Esophagus squamous epithelium (tissue), 5 donors: ENCODE results near the gene ST6GALNAC1. TPM values are rescaled to one million over a fixed set of nuclear protein-coding genes. Genes with fewer than 3 reads are reported as not detected.
A peak's percentile ranks its signal among the peaks of the same experiment; 100 is the strongest.
"Not testable (repeated sequence)": the region's sequence is repeated elsewhere in the genome, so short reads cannot be mapped to it uniquely, and the experiment has no call there.

Experiments
- DNase-seq: peaks from one replicate; lab custom pipeline; 2025; lab: John Stamatoyannopoulos, UW
- H3K27ac ChIP-seq, 4 donors: fragments of 200-600 bp; sonication (generic); one replicate each; pipeline ENCODE4 v1.5.1; 2016 to 2019; ENCODE audit warnings: mild to moderate bottlenecking in 1 of 4
- H3K27me3 ChIP-seq, 4 donors: fragments of 200-600 bp; sonication (generic); 1 replicate in 3 of 4; 2 replicates in 1 of 4; pipeline versions ENCODE4 v1.5.1 to v1.6.0; 2017 to 2021; ENCODE audit warnings: antibody characterized with exemption in 1 of 4
- H3K36me3 ChIP-seq, 3 donors: fragments of 200-600 bp; sonication (generic); one replicate each; pipeline ENCODE4 v1.5.1; 2016 to 2019
- H3K4me1 ChIP-seq, 3 donors: fragments of 200-600 bp; sonication (generic); one replicate each; pipeline ENCODE4 v1.5.1; 2017 to 2019
- H3K4me3 ChIP-seq, 4 donors: fragments of 200-600 bp; sonication (generic); 1 replicate in 3 of 4; 2 replicates in 1 of 4; pipeline ENCODE4 v1.5.1; 2016 to 2019; ENCODE audit warnings: mild to moderate bottlenecking in 2 of 4, moderate library complexity in 1 of 4
- H3K9me3 ChIP-seq, 3 donors: fragments of 200-600 bp; sonication (generic); one replicate each; pipeline ENCODE4 v1.5.1; 2016 to 2019
- CTCF ChIP-seq, 6 experiments: fragments of 450-650 bp in 4 of 6; fragments of 200-600 bp in 2 of 6; sonication (generic) in 2 of 6; IDR thresholded peaks; one replicate each; pipeline ENCODE4 v1.5.1; 2016 to 2019; ENCODE audit warnings: antibody characterized with exemption in 6 of 6, mild to moderate bottlenecking in 4 of 6, moderate library complexity in 4 of 6
- POLR2A ChIP-seq, 4 donors: fragments of 450-650 bp; IDR thresholded peaks; one replicate each; pipeline ENCODE4 v1.6.1; 2017; ENCODE audit warnings: antibody characterized with exemption in 4 of 4, mild to moderate bottlenecking in 4 of 4, moderate library complexity in 3 of 4
- WGBS, 2 donors: methylation state at CpG; one replicate each; pipeline ENCODE4 v1.1.5; 2018; 5-methylcytosine and 5-hydroxymethylcytosine counted together
- intact Hi-C: fragments of 100-400 bp; cut with DNase I; formaldehyde crosslinking; loops from one replicate; pipeline ENCODE4 v1.15.0; 2022
- total RNA-seq, 4 donors: library from RNA; depleted of rRNA; stranded (reverse); fragments of >200 nt; gene quantifications; one replicate each; pipeline ENCODE4 v1.1.0, GENCODE V29; 2016
- donor health status: DM: yes; HTN: yes; CAD: no.

Gene ST6GALNAC1
- total RNA-seq, 4 donors from 2014 or later, result 10.6 to 63.3 (median 32.7) TPM

- Histone ChIP-seq H3K4me3 (peak overlapping the region in 2 of 4 donors; percentile 20 to 39), H3K9me3 (no peaks in the 10 kb centered on the region), H3K36me3 (no peaks in the 10 kb centered on the region), H3K27me3 (peaks cover 0 to 5% (median 0%) of the 10 kb centered on the region in 4 donors), H3K27ac (peak overlapping the region in 1 of 4 donors; percentile 26), H3K4me1 (peaks cover 9 to 60% (median 12%) of the 10 kb centered on the region in 3 donors)
- intact Hi-C loops, result no loop called here
- DNase-seq, result no peak
- no peak for TF ChIP-seq CTCF (IDR thresholded peaks at IDR 0.05)
- no peak for TF ChIP-seq POLR2A (IDR thresholded peaks at IDR 0.05)
- WGBS, 2 donors, result 67 to 75% methylated on average over 5 to 6 of the region's 6 CpGs
These were observed 2.8 kb downstream of the ST6GALNAC1 start for GRCh38 chr17:76640550-76641380.

- Histone ChIP-seq H3K36me3 (no peaks in the 10 kb centered on the region), H3K4me1 (peaks cover 0 to 35% (median 5%) of the 10 kb centered on the region in 3 donors), H3K9me3 (no peaks in the 10 kb centered on the region), H3K4me3 (no peak overlapping the region), H3K27me3 (peaks cover 0 to 5% (median 0%) of the 10 kb centered on the region in 4 donors), H3K27ac (no peak overlapping the region)
- intact Hi-C loops, result no loop called here
- TF ChIP-seq CTCF (IDR thresholded peaks at IDR 0.05) (no peak), POLR2A (IDR thresholded peaks at IDR 0.05) (no peak)
- no peak for DNase-seq
- 86 to 94% methylated on average over 10 of the region's 10 CpGs for WGBS, 2 donors
These were observed 5.3 kb downstream of the ST6GALNAC1 start for GRCh38 chr17:76638263-76638662.

- H3K27me3 ChIP-seq, H3K27ac ChIP-seq, DNase-seq, H3K4me3 ChIP-seq, H3K36me3 ChIP-seq, H3K9me3 ChIP-seq, intact Hi-C loops: not testable (repeated sequence)
- H3K4me1 ChIP-seq, result peaks cover 0 to 33% (median 0%) of the 10 kb centered on the region in 3 donors
- 75 to 83% methylated on average over 10 to 15 of the region's 27 CpGs for WGBS, 2 donors
These were observed 6.9 kb downstream of the ST6GALNAC1 start for GRCh38 chr17:76636486-76637206.

GRCh38 chr17:76635659-76636360 lies 7.7 kb downstream of the ST6GALNAC1 start:
- 80 to 81% methylated on average over 8 of the region's 8 CpGs for WGBS, 2 donors
- TF ChIP-seq CTCF (IDR thresholded peaks at IDR 0.05) (no peak), POLR2A (IDR thresholded peaks at IDR 0.05) (no peak)
- H3K4me3 ChIP-seq, result no peak overlapping the region
- intact Hi-C loops, result no loop called here
- no peak overlapping the region for H3K27ac ChIP-seq
- no peaks in the 10 kb centered on the region for H3K36me3 ChIP-seq
- no peaks in the 10 kb centered on the region for H3K9me3 ChIP-seq
- no peaks in the 10 kb centered on the region for H3K27me3 ChIP-seq
- DNase-seq, result no peak
- H3K4me1 ChIP-seq, result peaks cover 0 to 32% (median 0%) of the 10 kb centered on the region in 3 donors

GRCh38 chr17:76635039-76635438 lies 8.5 kb downstream of the ST6GALNAC1 start:
- H3K4me3 ChIP-seq, result no peak overlapping the region
- intact Hi-C loops, result no loop called here
- peaks cover 0 to 25% (median 0%) of the 10 kb centered on the region in 3 donors for H3K4me1 ChIP-seq
- H3K27ac ChIP-seq, result no peak overlapping the region
- 67 to 73% methylated on average over 1 to 3 of the region's 5 CpGs for WGBS, 2 donors
- no peak for DNase-seq
- no peaks in the 10 kb centered on the region for H3K36me3 ChIP-seq
- TF ChIP-seq CTCF (IDR thresholded peaks at IDR 0.05) (no peak), POLR2A (IDR thresholded peaks at IDR 0.05) (no peak)
- no peaks in the 10 kb centered on the region for H3K9me3 ChIP-seq
- H3K27me3 ChIP-seq, result no peaks in the 10 kb centered on the region
